Vagina (tissue), 2 donors: ENCODE data around the gene GPR15. TPM values are rescaled to one million over a fixed set of nuclear protein-coding genes. Genes with fewer than 3 reads are reported as not detected.

Source experiments
- DNase-seq, 2 donors: peaks; one replicate each; pipeline ENCODE4 v3.0.0-alpha.2; 2017; ENCODE audit errors: extremely low spot score in 2 of 2
- H3K27ac ChIP-seq: fragments of 200-600 bp; sonication (generic); one replicate; pipeline ENCODE4 v1.5.1; 2019
- H3K27me3 ChIP-seq: fragments of 200-600 bp; sonication (generic); one replicate; pipeline ENCODE4 v1.5.1; 2019
- H3K36me3 ChIP-seq, 2 donors: fragments of 200-600 bp; sonication (generic); one replicate each; pipeline ENCODE4 v1.5.1; 2017 to 2019
- H3K4me1 ChIP-seq: fragments of 200-600 bp; sonication (generic); one replicate; pipeline ENCODE4 v1.5.1; 2019
- H3K4me3 ChIP-seq, 2 donors: fragments of 200-600 bp; sonication (generic); 1 replicate in 1 of 2; 2 replicates in 1 of 2; pipeline ENCODE4 v1.5.1; 2016 to 2019
- H3K9me3 ChIP-seq: fragments of 200-600 bp; sonication (generic); one replicate; pipeline ENCODE4 v1.5.1; 2019
- POLR2A ChIP-seq, 2 donors: fragments of 450-650 bp; IDR thresholded peaks; one replicate each; pipeline ENCODE4 v1.6.1; 2017; ENCODE audit warnings: antibody characterized with exemption in 2 of 2, mild to moderate bottlenecking in 2 of 2, moderate library complexity in 2 of 2
- POLR2AphosphoS5 ChIP-seq, 2 donors: sonication (generic); formaldehyde crosslinking; IDR thresholded peaks; one replicate each; pipeline ENCODE4 v1.9.0; 2017; ENCODE audit warnings: antibody characterized with exemption in 2 of 2, mild to moderate bottlenecking in 2 of 2, low read depth in 1 of 2; ENCODE audit not compliant: insufficient read depth in 1 of 2
- intact Hi-C: fragments of 100-400 bp; cut with DNase I; formaldehyde crosslinking; loops from one replicate; pipeline ENCODE4 v1.15.1; 2023
- total RNA-seq: library from RNA; depleted of rRNA; stranded (reverse); fragments of >200 nt; gene quantifications from one replicate; pipeline ENCODE4 v1.2.3, GENCODE V29; 2016
- TF ChIP-seq, protein P1 (sequence below), 3 experiments: fragments of 450-650 bp in 2 of 3; fragments of 200-600 bp in 1 of 3; sonication (generic) in 1 of 3; IDR thresholded peaks; one replicate each; pipeline ENCODE4 v1.5.1; 2017 to 2019; ENCODE audit warnings: antibody characterized with exemption in 3 of 3, mild to moderate bottlenecking in 2 of 3, moderate library complexity in 2 of 3

GPR15 gene
- total RNA-seq, 1 donor from 2014 or later = 1.2 TPM

DNA sequence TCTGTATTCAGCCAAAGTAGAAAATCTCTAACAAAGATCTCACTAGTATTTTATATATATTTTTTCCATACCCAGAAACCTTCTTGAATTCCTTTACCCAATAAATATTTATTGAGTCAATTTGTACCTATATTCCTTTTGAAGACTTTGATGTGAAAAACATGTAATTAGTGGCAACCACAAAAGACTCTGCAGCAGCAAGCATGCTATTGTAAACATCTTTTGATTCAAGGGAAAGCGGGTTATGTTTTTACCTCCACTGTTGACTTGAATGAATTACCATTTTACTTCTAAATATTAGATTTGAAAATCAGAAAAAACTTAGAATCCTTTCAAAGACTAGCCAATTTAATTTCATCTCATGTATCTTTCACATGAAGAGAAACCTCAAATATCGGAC lies 2.4 kb downstream of the GPR15 start:
- H3K27ac ChIP-seq = no peak overlapping the region

DNA sequence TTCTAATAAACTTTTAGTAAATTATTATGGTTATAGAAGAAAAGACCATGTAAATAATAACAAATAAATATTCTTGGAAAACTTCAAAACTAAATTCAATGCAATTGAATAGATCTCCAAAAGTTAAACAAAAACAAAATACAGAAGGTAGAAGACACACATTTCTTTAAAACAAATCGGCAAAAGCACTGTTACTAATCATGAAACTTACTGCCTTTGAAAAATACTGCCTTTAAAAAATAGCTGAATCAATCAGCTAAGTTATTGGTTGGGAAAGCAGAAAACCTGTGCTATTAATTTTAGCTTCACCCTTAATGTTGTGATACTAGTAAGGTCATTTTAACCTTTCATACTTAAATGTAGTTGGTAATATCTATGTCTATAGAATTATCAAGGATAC lies 3.0 kb downstream of the GPR15 start:
- Histone ChIP-seq H3K4me3 (no peak overlapping the region), H3K27ac (no peak overlapping the region), H3K27me3 (no peaks in the 10 kb centered on the region), H3K36me3 (no peaks in the 10 kb centered on the region), H3K9me3 (no peaks in the 10 kb centered on the region), H3K4me1 (no peaks in the 10 kb centered on the region)
- no peak for DNase-seq
- no peak for TF ChIP-seq POLR2A (IDR thresholded peaks at IDR 0.05)
- TF ChIP-seq, protein P1, sequence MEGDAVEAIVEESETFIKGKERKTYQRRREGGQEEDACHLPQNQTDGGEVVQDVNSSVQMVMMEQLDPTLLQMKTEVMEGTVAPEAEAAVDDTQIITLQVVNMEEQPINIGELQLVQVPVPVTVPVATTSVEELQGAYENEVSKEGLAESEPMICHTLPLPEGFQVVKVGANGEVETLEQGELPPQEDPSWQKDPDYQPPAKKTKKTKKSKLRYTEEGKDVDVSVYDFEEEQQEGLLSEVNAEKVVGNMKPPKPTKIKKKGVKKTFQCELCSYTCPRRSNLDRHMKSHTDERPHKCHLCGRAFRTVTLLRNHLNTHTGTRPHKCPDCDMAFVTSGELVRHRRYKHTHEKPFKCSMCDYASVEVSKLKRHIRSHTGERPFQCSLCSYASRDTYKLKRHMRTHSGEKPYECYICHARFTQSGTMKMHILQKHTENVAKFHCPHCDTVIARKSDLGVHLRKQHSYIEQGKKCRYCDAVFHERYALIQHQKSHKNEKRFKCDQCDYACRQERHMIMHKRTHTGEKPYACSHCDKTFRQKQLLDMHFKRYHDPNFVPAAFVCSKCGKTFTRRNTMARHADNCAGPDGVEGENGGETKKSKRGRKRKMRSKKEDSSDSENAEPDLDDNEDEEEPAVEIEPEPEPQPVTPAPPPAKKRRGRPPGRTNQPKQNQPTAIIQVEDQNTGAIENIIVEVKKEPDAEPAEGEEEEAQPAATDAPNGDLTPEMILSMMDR (IDR thresholded peaks at IDR 0.05) = no peak
- intact Hi-C loops = no loop called here

More for the DNA sequence above, 2.4 kb downstream of the GPR15 start:
- Histone ChIP-seq H3K4me1 (no peaks in the 10 kb centered on the region), H3K27me3 (no peaks in the 10 kb centered on the region), H3K36me3 (no peaks in the 10 kb centered on the region), H3K4me3 (no peak overlapping the region), H3K9me3 (no peaks in the 10 kb centered on the region)
- TF ChIP-seq, protein P1 (IDR thresholded peaks at IDR 0.05) = no peak
- TF ChIP-seq POLR2A (IDR thresholded peaks at IDR 0.05) = no peak
- no peak for TF ChIP-seq POLR2AphosphoS5 (IDR thresholded peaks at IDR 0.05; ENCODE audit: insufficient read depth in 1 of 2, low read depth in 1 of 2)
- DNase-seq = no peak
- intact Hi-C loops = no loop called here

DNA sequence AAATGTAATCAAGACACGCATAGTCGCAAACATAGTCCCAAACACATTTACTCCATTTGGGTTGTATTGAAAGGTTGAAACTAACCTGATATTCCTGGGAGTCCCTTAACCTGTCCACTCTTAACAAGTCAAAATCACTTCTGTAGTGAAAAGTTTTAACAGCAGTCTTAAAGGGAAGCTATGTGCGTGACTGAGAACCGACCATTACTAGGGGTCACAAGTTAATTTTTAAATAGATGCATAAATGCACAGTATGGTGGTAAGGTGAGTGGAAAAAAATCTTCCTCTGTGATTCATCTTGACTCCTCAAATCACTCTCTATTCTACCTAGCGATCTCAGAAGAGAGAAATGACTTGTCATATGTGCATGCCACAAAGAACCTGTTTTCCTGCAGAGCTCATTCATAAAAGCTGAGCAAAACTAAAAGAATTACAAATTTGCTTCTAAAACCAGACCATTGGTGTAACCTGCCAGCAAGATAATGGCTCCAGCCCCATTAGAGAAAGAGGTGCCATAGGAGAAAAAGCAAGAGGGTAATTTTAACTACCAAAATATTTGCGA lies 4.8 kb downstream of the GPR15 start:
- DNase-seq = no peak
- H3K4me3 ChIP-seq = no peak overlapping the region
- no peaks in the 10 kb centered on the region for H3K36me3 ChIP-seq
- no peaks in the 10 kb centered on the region for H3K4me1 ChIP-seq
- intact Hi-C loops = no loop called here
- H3K27ac ChIP-seq = no peak overlapping the region
- H3K27me3 ChIP-seq = no peaks in the 10 kb centered on the region
- H3K9me3 ChIP-seq = no peaks in the 10 kb centered on the region
- no peak for TF ChIP-seq POLR2AphosphoS5 (IDR thresholded peaks at IDR 0.05; ENCODE audit: insufficient read depth in 1 of 2, low read depth in 1 of 2)
- TF ChIP-seq POLR2A (IDR thresholded peaks at IDR 0.05) = no peak
- TF ChIP-seq, protein P1 (IDR thresholded peaks at IDR 0.05) = no peak

DNA sequence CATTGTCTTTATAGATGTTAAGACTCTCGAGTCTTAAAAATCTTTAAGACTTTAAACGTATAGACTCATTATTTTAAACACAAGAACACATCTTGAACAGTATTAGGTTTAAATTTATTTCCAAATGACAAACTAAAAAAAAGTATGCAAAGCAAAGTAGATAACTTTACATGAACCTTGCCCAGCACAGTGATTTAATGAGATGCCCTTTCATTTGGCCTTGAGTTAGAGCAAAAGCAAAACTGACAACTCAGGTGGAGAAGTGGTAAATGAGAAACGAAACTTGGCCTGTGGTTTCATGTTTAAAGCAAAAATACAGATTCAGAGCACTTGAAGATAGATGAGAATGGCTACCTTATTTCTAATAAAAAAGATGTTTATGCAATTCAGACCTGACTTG lies 8.6 kb downstream of the GPR15 start:
- intact Hi-C loops = no loop called here
- H3K27me3 ChIP-seq = no peaks in the 10 kb centered on the region
- H3K4me1 ChIP-seq = no peaks in the 10 kb centered on the region
- DNase-seq = no peak
- no peaks in the 10 kb centered on the region for H3K36me3 ChIP-seq
- H3K27ac ChIP-seq = no peak overlapping the region
- TF ChIP-seq, protein P1 (IDR thresholded peaks at IDR 0.05) = no peak
- TF ChIP-seq POLR2A (IDR thresholded peaks at IDR 0.05) (no peak), POLR2AphosphoS5 (IDR thresholded peaks at IDR 0.05; ENCODE audit: insufficient read depth in 1 of 2, low read depth in 1 of 2) (no peak)
- H3K4me3 ChIP-seq = no peak overlapping the region
- no peaks in the 10 kb centered on the region for H3K9me3 ChIP-seq

DNA sequence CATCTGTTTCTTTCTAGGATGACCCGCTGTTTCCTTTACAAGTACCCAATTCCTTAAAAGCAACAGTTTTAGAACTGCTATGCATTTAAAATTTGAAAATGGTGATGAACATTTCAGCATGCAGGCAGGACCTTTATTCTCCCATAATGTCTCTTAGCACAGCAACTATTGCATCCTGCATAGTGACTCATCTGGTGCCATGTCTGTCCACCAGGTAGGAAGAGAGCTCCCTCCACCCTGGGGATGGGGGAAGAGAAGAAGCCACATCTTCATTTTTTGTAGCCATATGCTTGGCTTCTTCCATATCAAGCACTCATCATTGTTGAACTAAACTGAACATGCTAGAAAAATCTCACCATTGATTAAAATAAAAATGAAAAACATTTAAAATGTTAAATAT lies 9.9 kb downstream of the GPR15 start:
- intact Hi-C loops = no loop called here
- TF ChIP-seq, protein P1 (IDR thresholded peaks at IDR 0.05) = no peak
- no peak for TF ChIP-seq POLR2A (IDR thresholded peaks at IDR 0.05)
- no peak for TF ChIP-seq POLR2AphosphoS5 (IDR thresholded peaks at IDR 0.05; ENCODE audit: insufficient read depth in 1 of 2, low read depth in 1 of 2)
- H3K27ac ChIP-seq = no peak overlapping the region
- H3K4me3 ChIP-seq = no peak overlapping the region
- H3K9me3 ChIP-seq = no peaks in the 10 kb centered on the region
- H3K36me3 ChIP-seq = no peaks in the 10 kb centered on the region
- no peaks in the 10 kb centered on the region for H3K27me3 ChIP-seq
- H3K4me1 ChIP-seq = no peaks in the 10 kb centered on the region
- no peak for DNase-seq
